GM12878 (cell line): ENCODE measurements around the gene FAM117B. TPM values are rescaled to one million over a fixed set of nuclear protein-coding genes. Genes with fewer than 3 reads are reported as not detected.
A peak's percentile ranks its signal among the peaks of the same experiment; 100 is the strongest.

Source experiments
- BCL11A ChIP-seq: IDR thresholded peaks from 2 replicates; pipeline ENCODE4 v1.6.1; 2011; ENCODE audit warnings: low read depth, low read length
- BCLAF1 ChIP-seq: fragments of 450-650 bp; IDR thresholded peaks from 2 replicates; pipeline ENCODE4 v1.6.1; 2017; ENCODE audit warnings: antibody characterized with exemption, mild to moderate bottlenecking, moderate library complexity
- JUND ChIP-seq: IDR thresholded peaks from 2 replicates; pipeline ENCODE4 v1.6.1; 2012; ENCODE audit warnings: low read depth, mild to moderate bottlenecking, low read length, improper control_type of control experiment, moderate library complexity
- MYC ChIP-seq: IDR thresholded peaks from 2 replicates; pipeline ENCODE4 v1.6.1; 2011; ENCODE audit warnings: mild to moderate bottlenecking, low read length, moderate library complexity, inconsistent platforms; ENCODE audit not compliant: insufficient read depth, insufficient replicate concordance, insufficient read length, severe bottlenecking
- SMARCA5 ChIP-seq: fragments of 450-650 bp; IDR thresholded peaks from 2 replicates; pipeline ENCODE4 v1.6.1; 2017; ENCODE audit warnings: mild to moderate bottlenecking
- TCF7 ChIP-seq: IDR thresholded peaks from 2 replicates; pipeline ENCODE4 v1.6.1; 2014; ENCODE audit warnings: antibody characterized with exemption, borderline replicate concordance
- ZSCAN29 ChIP-seq: fragments of 450-650 bp; IDR thresholded peaks from 2 replicates; pipeline ENCODE4 v1.6.1; 2017; ENCODE audit warnings: mild to moderate bottlenecking, moderate library complexity
- polyA plus RNA-seq, 11 experiments: library from polyadenylated mRNA; depleted of rRNA in 4 of 11; unstranded in 6 of 11; stranded (reverse) in 5 of 11; fragments of >200 nt; fragmentation: Nextera tagmentation in 4 of 11; fragmentation: Illumina TruSeq in 1 of 11; extraction: Ambion mirVana in 4 of 11; extraction: Trizol in 1 of 11; gene quantifications; 1 replicate in 1 of 11; 2 replicates in 10 of 11; pipeline versions ENCODE4 v1.2.1 to v1.2.3, GENCODE V29; 2011 to 2016; ENCODE audit warnings: inconsistent platforms in 2 of 11, missing spikeins in 2 of 11, low read depth in 1 of 11
- total RNA-seq, 4 experiments: library from RNA; depleted of rRNA in 3 of 4; stranded (reverse); fragments of >200 nt in 3 of 4; fragmentation: Illumina TruSeq in 1 of 4; extraction: Trizol in 1 of 4; gene quantifications; 2 replicates each; pipeline versions ENCODE4 v1.2.1 to v1.2.3, GENCODE V29; 2013 to 2021
- TF ChIP-seq, protein P1 (sequence below): fragments of 450-650 bp; IDR thresholded peaks from 2 replicates; pipeline ENCODE4 v1.6.1; 2017; ENCODE audit warnings: low read depth, mild to moderate bottlenecking, moderate library complexity
- TF ChIP-seq, protein P2 (sequence below): IDR thresholded peaks from 2 replicates; pipeline ENCODE4 v1.6.1; 2012; ENCODE audit warnings: mild to moderate bottlenecking, low read depth, low read length

The FAM117B gene
- total and polyA plus RNA-seq, 10 of the 15 experiments (the other 5 are each of a cell fraction or from before 2014, with no cell fraction given) = 1.6 to 7.6 (median 4.2) TPM

GRCh38 chr2:202635428-202636212 is 851 bp downstream of the FAM117B start (continued):
- TF ChIP-seq BCLAF1 = 0 out of 2 replicates have a peak, but pooled peaks have one; percentile 31
- peak; percentile 71; the same call in 1 of the 2 replicates for TF ChIP-seq SMARCA5
- no peak for TF ChIP-seq ZSCAN29
- TF ChIP-seq, protein P1, sequence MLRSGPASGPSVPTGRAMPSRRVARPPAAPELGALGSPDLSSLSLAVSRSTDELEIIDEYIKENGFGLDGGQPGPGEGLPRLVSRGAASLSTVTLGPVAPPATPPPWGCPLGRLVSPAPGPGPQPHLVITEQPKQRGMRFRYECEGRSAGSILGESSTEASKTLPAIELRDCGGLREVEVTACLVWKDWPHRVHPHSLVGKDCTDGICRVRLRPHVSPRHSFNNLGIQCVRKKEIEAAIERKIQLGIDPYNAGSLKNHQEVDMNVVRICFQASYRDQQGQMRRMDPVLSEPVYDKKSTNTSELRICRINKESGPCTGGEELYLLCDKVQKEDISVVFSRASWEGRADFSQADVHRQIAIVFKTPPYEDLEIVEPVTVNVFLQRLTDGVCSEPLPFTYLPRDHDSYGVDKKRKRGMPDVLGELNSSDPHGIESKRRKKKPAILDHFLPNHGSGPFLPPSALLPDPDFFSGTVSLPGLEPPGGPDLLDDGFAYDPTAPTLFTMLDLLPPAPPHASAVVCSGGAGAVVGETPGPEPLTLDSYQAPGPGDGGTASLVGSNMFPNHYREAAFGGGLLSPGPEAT = no peak
- no peak for TF ChIP-seq TCF7
- TF ChIP-seq BCL11A = no peak
- TF ChIP-seq JUND = no peak
- TF ChIP-seq MYC = no peak
- TF ChIP-seq, protein P2, sequence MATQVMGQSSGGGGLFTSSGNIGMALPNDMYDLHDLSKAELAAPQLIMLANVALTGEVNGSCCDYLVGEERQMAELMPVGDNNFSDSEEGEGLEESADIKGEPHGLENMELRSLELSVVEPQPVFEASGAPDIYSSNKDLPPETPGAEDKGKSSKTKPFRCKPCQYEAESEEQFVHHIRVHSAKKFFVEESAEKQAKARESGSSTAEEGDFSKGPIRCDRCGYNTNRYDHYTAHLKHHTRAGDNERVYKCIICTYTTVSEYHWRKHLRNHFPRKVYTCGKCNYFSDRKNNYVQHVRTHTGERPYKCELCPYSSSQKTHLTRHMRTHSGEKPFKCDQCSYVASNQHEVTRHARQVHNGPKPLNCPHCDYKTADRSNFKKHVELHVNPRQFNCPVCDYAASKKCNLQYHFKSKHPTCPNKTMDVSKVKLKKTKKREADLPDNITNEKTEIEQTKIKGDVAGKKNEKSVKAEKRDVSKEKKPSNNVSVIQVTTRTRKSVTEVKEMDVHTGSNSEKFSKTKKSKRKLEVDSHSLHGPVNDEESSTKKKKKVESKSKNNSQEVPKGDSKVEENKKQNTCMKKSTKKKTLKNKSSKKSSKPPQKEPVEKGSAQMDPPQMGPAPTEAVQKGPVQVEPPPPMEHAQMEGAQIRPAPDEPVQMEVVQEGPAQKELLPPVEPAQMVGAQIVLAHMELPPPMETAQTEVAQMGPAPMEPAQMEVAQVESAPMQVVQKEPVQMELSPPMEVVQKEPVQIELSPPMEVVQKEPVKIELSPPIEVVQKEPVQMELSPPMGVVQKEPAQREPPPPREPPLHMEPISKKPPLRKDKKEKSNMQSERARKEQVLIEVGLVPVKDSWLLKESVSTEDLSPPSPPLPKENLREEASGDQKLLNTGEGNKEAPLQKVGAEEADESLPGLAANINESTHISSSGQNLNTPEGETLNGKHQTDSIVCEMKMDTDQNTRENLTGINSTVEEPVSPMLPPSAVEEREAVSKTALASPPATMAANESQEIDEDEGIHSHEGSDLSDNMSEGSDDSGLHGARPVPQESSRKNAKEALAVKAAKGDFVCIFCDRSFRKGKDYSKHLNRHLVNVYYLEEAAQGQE = no peak
